Measurements from ENCODE around the gene TPPP2.

DNA sequence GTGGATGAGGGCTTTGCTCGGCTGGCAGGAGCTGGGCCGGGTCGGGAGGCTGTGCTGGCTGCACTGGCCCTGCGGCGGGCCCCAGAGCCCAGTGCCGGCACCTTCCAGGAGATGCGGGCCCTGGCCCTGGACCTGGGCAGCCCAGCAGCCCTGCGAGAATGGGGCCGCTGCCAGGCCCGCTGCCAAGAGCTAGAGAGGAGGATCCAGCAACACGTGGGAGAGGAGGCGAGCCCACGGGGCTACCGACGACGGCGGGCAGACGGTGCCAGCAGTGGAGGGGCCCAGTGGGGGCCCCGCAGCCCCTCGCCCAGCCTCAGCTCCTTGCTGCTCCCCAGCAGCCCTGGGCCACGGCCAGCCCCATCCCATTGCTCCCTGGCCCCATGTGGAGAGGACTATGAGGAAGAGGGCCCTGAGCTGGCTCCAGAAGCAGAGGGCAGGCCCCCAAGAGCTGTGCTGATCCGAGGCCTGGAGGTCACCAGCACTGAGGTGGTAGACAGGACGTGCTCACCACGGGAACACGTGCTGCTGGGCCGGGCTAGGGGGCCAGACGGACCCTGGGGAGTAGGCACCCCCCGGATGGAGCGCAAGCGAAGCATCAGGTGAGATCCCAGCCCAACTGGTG is 51.6 kb downstream of the TPPP2 start:
- TF ChIP-seq POLR2AphosphoS5 (IDR thresholded peaks at IDR 0.05) = no peak
- TF ChIP-seq, protein P1, sequence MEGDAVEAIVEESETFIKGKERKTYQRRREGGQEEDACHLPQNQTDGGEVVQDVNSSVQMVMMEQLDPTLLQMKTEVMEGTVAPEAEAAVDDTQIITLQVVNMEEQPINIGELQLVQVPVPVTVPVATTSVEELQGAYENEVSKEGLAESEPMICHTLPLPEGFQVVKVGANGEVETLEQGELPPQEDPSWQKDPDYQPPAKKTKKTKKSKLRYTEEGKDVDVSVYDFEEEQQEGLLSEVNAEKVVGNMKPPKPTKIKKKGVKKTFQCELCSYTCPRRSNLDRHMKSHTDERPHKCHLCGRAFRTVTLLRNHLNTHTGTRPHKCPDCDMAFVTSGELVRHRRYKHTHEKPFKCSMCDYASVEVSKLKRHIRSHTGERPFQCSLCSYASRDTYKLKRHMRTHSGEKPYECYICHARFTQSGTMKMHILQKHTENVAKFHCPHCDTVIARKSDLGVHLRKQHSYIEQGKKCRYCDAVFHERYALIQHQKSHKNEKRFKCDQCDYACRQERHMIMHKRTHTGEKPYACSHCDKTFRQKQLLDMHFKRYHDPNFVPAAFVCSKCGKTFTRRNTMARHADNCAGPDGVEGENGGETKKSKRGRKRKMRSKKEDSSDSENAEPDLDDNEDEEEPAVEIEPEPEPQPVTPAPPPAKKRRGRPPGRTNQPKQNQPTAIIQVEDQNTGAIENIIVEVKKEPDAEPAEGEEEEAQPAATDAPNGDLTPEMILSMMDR (IDR thresholded peaks at IDR 0.05) = no peak
